ENCODE measurements around the gene NR5A1. TPM values are rescaled to one million over a fixed set of nuclear protein-coding genes. Genes with fewer than 3 reads are reported as not detected.

Gene NR5A1
- total and polyA plus RNA-seq, 10 of the 15 experiments (the other 5 are each of a cell fraction or from before 2014, with no cell fraction given), result 0.06 to 0.24 (median 0.08) TPM; not detected in 5

- BruUV-seq (replicated peaks), result no TSS peak
Observed at GRCh38 chr9:124535846-124536245, 28.6 kb upstream of the NR5A1 start.

More at GRCh38 chr9:124535846-124536245, 28.6 kb upstream of the NR5A1 start:
- ChIA-PET RAD21 (ENCODE audit: unreplicated experiment) (interaction anchor here (3.4 kb wide), 1 partner anchor 116 kb away, joined by 36 read pairs; no protein-coding TSS in a partner anchor), SMC1A (ENCODE audit: uncharacterized antibody, unreplicated experiment) (interaction anchor here (1.0 to 2.9 kb wide), 4 partner anchors 9 to 228 kb away, joined by 3 to 44 read pairs (median 7); no protein-coding TSS in a partner anchor), CTCF (interaction anchor here (0.7 to 4.6 kb wide), 14 partner anchors 10 to 409 kb away, joined by 3 to 69 read pairs (median 9); no protein-coding TSS in a partner anchor), POLR2A (interaction anchor here (0.7 kb wide), 1 partner anchor 793 kb away, joined by 3 read pairs; no protein-coding TSS in a partner anchor)
- no peak overlapping the region for H3K4me3 ChIP-seq
- no peaks in the 10 kb centered on the region for H3K9me3 ChIP-seq (replicated peaks; ENCODE audit: control insufficient read depth, insufficient read depth, low read length)
- H3K27me3 ChIP-seq (replicated peaks in 1 of 2; ENCODE audit: control insufficient read depth in 2 of 2, insufficient read depth in 2 of 2, low read length in 1 of 2), result no peaks in the 10 kb centered on the region
- no peak overlapping the region for H2AFZ ChIP-seq (ENCODE audit: control insufficient read depth, low read depth, low read length)
- H3K4me1 ChIP-seq (ENCODE audit: control insufficient read depth, insufficient read depth, low read length), result no peaks in the 10 kb centered on the region
- no peaks in the 10 kb centered on the region for H4K20me1 ChIP-seq (ENCODE audit: control insufficient read depth, insufficient read depth)
- intact Hi-C loops (cut with micrococcal nuclease; ENCODE audit: unreplicated experiment), result loop anchor here (1.0 kb wide), 1 partner anchor 117 kb away; no protein-coding TSS in a partner anchor
- in situ Hi-C loops (cut with MboI), result loop anchor here (5.0 kb wide), 1 partner anchor 114 kb away; no protein-coding TSS in a partner anchor
- TF ChIP-seq, protein P1, sequence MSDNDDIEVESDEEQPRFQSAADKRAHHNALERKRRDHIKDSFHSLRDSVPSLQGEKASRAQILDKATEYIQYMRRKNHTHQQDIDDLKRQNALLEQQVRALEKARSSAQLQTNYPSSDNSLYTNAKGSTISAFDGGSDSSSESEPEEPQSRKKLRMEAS (IDR thresholded peaks at IDR 0.05; ENCODE audit: low read depth, low read length), result no peak
- TF ChIP-seq ATF7 (IDR thresholded peaks at IDR 0.05; ENCODE audit: low read depth), result no peak
- TF ChIP-seq SMARCA5 (IDR thresholded peaks at IDR 0.05), result no peak
- TF ChIP-seq E2F8 (IDR thresholded peaks at IDR 0.05; ENCODE audit: low read depth, partially characterized antibody), result no peak
- TF ChIP-seq CEBPB (IDR thresholded peaks at IDR 0.05; ENCODE audit: borderline replicate concordance in 1 of 2, low read depth in 2 of 2, low read length in 2 of 2), result no peak
- TF ChIP-seq HDGF (IDR thresholded peaks at IDR 0.05), result no peak
- TF ChIP-seq HDAC6 (IDR thresholded peaks at IDR 0.05; ENCODE audit: unreplicated experiment), result no peak
- no peak for TF ChIP-seq SREBF2 (IDR thresholded peaks at IDR 0.05; ENCODE audit: low read length)
- TF ChIP-seq POLR2AphosphoS2 (IDR thresholded peaks at IDR 0.05; ENCODE audit: low read depth, low read length), result no peak
- no peak for ATAC-seq
- WGBS (ENCODE audit: insufficient coverage, insufficient replicate concordance, low lambda C conversion rate, missing lambda C conversion rate), result 94% methylated on average over 10 of the region's 10 CpGs
- H3K27ac ChIP-seq (ENCODE audit: control insufficient read depth, insufficient read depth), result no peak overlapping the region
- no peaks in the 10 kb centered on the region for H3K79me2 ChIP-seq (ENCODE audit: control insufficient read depth, insufficient read depth, low read length)
- no peak overlapping the region for H3K9ac ChIP-seq (ENCODE audit: control insufficient read depth, insufficient read depth, low read length)
- FAIRE-seq, result no peak
- peaks cover 0 to 11% of the 10 kb centered on the region in 2 experiments; a peak in 1 of 4 replicates for H3K36me3 ChIP-seq (ENCODE audit: control insufficient read depth in 2 of 2, insufficient read depth in 2 of 2, low read length in 1 of 2)
- DNase-seq (ENCODE audit: low read depth, low spot score), result no peak
- no peak overlapping the region for H3K4me2 ChIP-seq (ENCODE audit: control insufficient read depth, insufficient read depth)
